ENCODE results near the gene FAM13A.

GRCh38 chr4:88799900-88800299, 257.1 kb downstream of the FAM13A start:
- TF ChIP-seq CTCF (IDR thresholded peaks at IDR 0.05; ENCODE audit: poor library complexity, severe bottlenecking): no peak
- TF ChIP-seq REST (IDR thresholded peaks at IDR 0.05; ENCODE audit: borderline replicate concordance): no peak
